Neural crest cell (in vitro differentiated cells): ENCODE results near the gene HSP90AA1. TPM values are rescaled to one million over a fixed set of nuclear protein-coding genes. Genes with fewer than 3 reads are reported as not detected.
"Not testable (repeated sequence)": the region's sequence is repeated elsewhere in the genome, so short reads cannot be mapped to it uniquely, and the experiment has no call there.

Experiments
- DNase-seq: peaks from one replicate; pipeline ENCODE4 v3.0.0; 2021; ENCODE audit warnings: low read depth, mixed read lengths, low spot score
- H3K27ac Mint-ChIP-seq: one replicate; pipeline ENCODE4 v1.8.0; 2021; ENCODE audit warnings: mild to moderate bottlenecking, mixed read lengths; ENCODE audit not compliant: unreplicated experiment
- H3K27me3 Mint-ChIP-seq: 2 replicates; pipeline ENCODE4 v1.8.0; 2021; ENCODE audit warnings: low read depth, mild to moderate bottlenecking, mixed read lengths
- H3K36me3 Mint-ChIP-seq: 2 replicates; pipeline ENCODE4 v1.8.0; 2021; ENCODE audit warnings: low read depth, mild to moderate bottlenecking, mixed read lengths
- H3K4me1 Mint-ChIP-seq: 2 replicates; pipeline ENCODE4 v1.8.0; 2021; ENCODE audit warnings: mixed read lengths
- H3K4me3 Mint-ChIP-seq: one replicate; pipeline ENCODE4 v1.8.0; 2021; ENCODE audit warnings: mild to moderate bottlenecking, mixed read lengths
- H3K9me3 Mint-ChIP-seq: 2 replicates; pipeline ENCODE4 v1.8.0; 2021; ENCODE audit warnings: mixed read lengths
- CTCF ChIP-seq: fragments of 200-600 bp; sonication (generic); conservative IDR thresholded peaks from 2 replicates; pipeline ENCODE4 v1.5.0; 2021; ENCODE audit warnings: antibody characterized with exemption, mild to moderate bottlenecking
- long read RNA-seq: library from polyadenylated mRNA; unstranded; transcript quantifications from one replicate; pipeline ENCODE4 v2.0.0, GENCODE V29; 2020
- total RNA-seq: library from RNA; stranded (reverse); gene quantifications from 2 replicates; pipeline ENCODE4 v1.2.1, GENCODE V29; 2021

Gene HSP90AA1
- total RNA-seq, result 760 and 771 TPM in 2 replicates
- long read RNA-seq, transcript HSP90AA1-201 (11 exons, 3,379 nt), result major isoform, 19 of 696 reads
- long read RNA-seq, transcript HSP90AA1-205 (2 exons, 429 nt), result minor isoform, 12 of 696 reads
- long read RNA-seq, partial matches to known transcripts, result 661 of 696 reads
- long read RNA-seq, other reads (novel, unspliced or antisense), result 4 of 696 reads

GRCh38 chr14:102086972-102087761 is at the start of gene HSP90AA1:
Gene HSP90AA1, minus strand, starts transcription at chr14:102087044. Its CDS starts 666 bp downstream, at chr14:102086378.
- TF ChIP-seq CTCF, result no peak
- H3K4me3 Mint-ChIP-seq, result peak within 1 kb of the TSS; percentile 93
- peaks cover 35% of the 10 kb centered on the region for H3K36me3 Mint-ChIP-seq
- peaks cover 55% of the 10 kb centered on the region for H3K4me1 Mint-ChIP-seq
- H3K27me3 Mint-ChIP-seq, result no peaks in the 10 kb centered on the region
- no peaks in the 10 kb centered on the region for H3K9me3 Mint-ChIP-seq
- peak within 1 kb of the TSS; percentile 99 for H3K27ac Mint-ChIP-seq
- peak; percentile 92 for DNase-seq

GRCh38 chr14:102135456-102135855 is 48.6 kb upstream of the HSP90AA1 start:
- Mint-ChIP-seq H3K27me3 (peaks cover 14% of the 10 kb centered on the region), H3K4me1 (peaks cover 17% of the 10 kb centered on the region)
- H3K4me3 Mint-ChIP-seq, H3K36me3 Mint-ChIP-seq, H3K27ac Mint-ChIP-seq, DNase-seq, H3K9me3 Mint-ChIP-seq: not testable (repeated sequence)

GRCh38 chr14:102134719-102135118 is 47.9 kb upstream of the HSP90AA1 start:
- H3K36me3 Mint-ChIP-seq, H3K27ac Mint-ChIP-seq, H3K9me3 Mint-ChIP-seq, DNase-seq: not testable (repeated sequence)
- peaks cover 14% of the 10 kb centered on the region for H3K27me3 Mint-ChIP-seq
- peak overlapping the region; percentile 41 for H3K4me3 Mint-ChIP-seq
- peaks cover 14% of the 10 kb centered on the region for H3K4me1 Mint-ChIP-seq

- not testable (repeated sequence) for H3K9me3 Mint-ChIP-seq, DNase-seq, H3K4me3 Mint-ChIP-seq, H3K36me3 Mint-ChIP-seq
- peaks cover 10% of the 10 kb centered on the region for H3K4me1 Mint-ChIP-seq
- peaks cover 12% of the 10 kb centered on the region for H3K27me3 Mint-ChIP-seq
- H3K27ac Mint-ChIP-seq, result peak overlapping the region; percentile 50
These were observed 47.2 kb upstream of the HSP90AA1 start for GRCh38 chr14:102134021-102134420.

GRCh38 chr14:102131741-102132140 is 44.9 kb upstream of the HSP90AA1 start:
- Mint-ChIP-seq H3K9me3 (peaks cover 2% of the 10 kb centered on the region), H3K27ac (no peak overlapping the region), H3K36me3 (peaks cover 8% of the 10 kb centered on the region), H3K4me1 (no peaks in the 10 kb centered on the region), H3K27me3 (no peaks in the 10 kb centered on the region), H3K4me3 (no peak overlapping the region)
- no peak for TF ChIP-seq CTCF
- DNase-seq, result no peak

GRCh38 chr14:102126807-102127455 is 40.1 kb upstream of the HSP90AA1 start:
- Mint-ChIP-seq H3K9me3 (no peaks in the 10 kb centered on the region), H3K4me3 (no peak overlapping the region), H3K27me3 (no peaks in the 10 kb centered on the region), H3K4me1 (no peaks in the 10 kb centered on the region), H3K36me3 (no peaks in the 10 kb centered on the region), H3K27ac (no peak overlapping the region)
- TF ChIP-seq CTCF, result no peak
- DNase-seq, result no peak

- no peak overlapping the region for H3K4me3 Mint-ChIP-seq
- H3K4me1 Mint-ChIP-seq, result no peaks in the 10 kb centered on the region
- no peaks in the 10 kb centered on the region for H3K27me3 Mint-ChIP-seq
- H3K9me3 Mint-ChIP-seq, result no peaks in the 10 kb centered on the region
- TF ChIP-seq CTCF, result no peak
- DNase-seq, result no peak
- no peak overlapping the region for H3K27ac Mint-ChIP-seq
- H3K36me3 Mint-ChIP-seq, result no peaks in the 10 kb centered on the region
These were observed 38.7 kb upstream of the HSP90AA1 start for GRCh38 chr14:102125546-102125945.
